ENCODE data around the gene RSPH6A. TPM values are rescaled to one million over a fixed set of nuclear protein-coding genes. Genes with fewer than 3 reads are reported as not detected.
A peak's percentile ranks its signal among the peaks of the same experiment; 100 is the strongest.

Gene RSPH6A
- total RNA-seq, 4 donors from 2014 or later, result 0.54 to 3.3 TPM; not detected in 2

GRCh38 chr19:45790942-45791341, 24.2 kb downstream of the RSPH6A start:
- TF ChIP-seq POLR2A (IDR thresholded peaks at IDR 0.05), result no peak
- TF ChIP-seq, protein P1, sequence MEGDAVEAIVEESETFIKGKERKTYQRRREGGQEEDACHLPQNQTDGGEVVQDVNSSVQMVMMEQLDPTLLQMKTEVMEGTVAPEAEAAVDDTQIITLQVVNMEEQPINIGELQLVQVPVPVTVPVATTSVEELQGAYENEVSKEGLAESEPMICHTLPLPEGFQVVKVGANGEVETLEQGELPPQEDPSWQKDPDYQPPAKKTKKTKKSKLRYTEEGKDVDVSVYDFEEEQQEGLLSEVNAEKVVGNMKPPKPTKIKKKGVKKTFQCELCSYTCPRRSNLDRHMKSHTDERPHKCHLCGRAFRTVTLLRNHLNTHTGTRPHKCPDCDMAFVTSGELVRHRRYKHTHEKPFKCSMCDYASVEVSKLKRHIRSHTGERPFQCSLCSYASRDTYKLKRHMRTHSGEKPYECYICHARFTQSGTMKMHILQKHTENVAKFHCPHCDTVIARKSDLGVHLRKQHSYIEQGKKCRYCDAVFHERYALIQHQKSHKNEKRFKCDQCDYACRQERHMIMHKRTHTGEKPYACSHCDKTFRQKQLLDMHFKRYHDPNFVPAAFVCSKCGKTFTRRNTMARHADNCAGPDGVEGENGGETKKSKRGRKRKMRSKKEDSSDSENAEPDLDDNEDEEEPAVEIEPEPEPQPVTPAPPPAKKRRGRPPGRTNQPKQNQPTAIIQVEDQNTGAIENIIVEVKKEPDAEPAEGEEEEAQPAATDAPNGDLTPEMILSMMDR (IDR thresholded peaks at IDR 0.05), result no peak
- Histone ChIP-seq H3K4me1 (peaks cover 4 to 18% (median 15%) of the 10 kb centered on the region in 4 donors), H3K4me3 (no peak overlapping the region), H3K36me3 (peaks cover 0 to 48% (median 0%) of the 10 kb centered on the region in 3 donors), H3K27ac (no peak overlapping the region), H3K27me3 (no peaks in the 10 kb centered on the region), H3K9me3 (no peaks in the 10 kb centered on the region)
- DNase-seq, result peak; percentile 43 to 61 (median 54)

GRCh38 chr19:45789035-45789786, 25.9 kb downstream of the RSPH6A start:
- Histone ChIP-seq H3K27me3 (no peaks in the 10 kb centered on the region), H3K9me3 (no peaks in the 10 kb centered on the region), H3K27ac (no peak overlapping the region), H3K4me1 (peaks cover 4 to 20% (median 15%) of the 10 kb centered on the region in 4 donors), H3K36me3 (peaks cover 0 to 58% (median 0%) of the 10 kb centered on the region in 3 donors), H3K4me3 (no peak overlapping the region)
- no peak for DNase-seq
- TF ChIP-seq POLR2A (IDR thresholded peaks at IDR 0.05), result no peak
- TF ChIP-seq, protein P1 (IDR thresholded peaks at IDR 0.05), result no peak

- Histone ChIP-seq H3K36me3 (peaks cover 0 to 58% (median 0%) of the 10 kb centered on the region in 3 donors), H3K4me3 (no peak overlapping the region), H3K9me3 (no peaks in the 10 kb centered on the region), H3K27ac (no peak overlapping the region), H3K4me1 (peaks cover 2 to 29% (median 5%) of the 10 kb centered on the region in 4 donors), H3K27me3 (no peaks in the 10 kb centered on the region)
- TF ChIP-seq, protein P1 (IDR thresholded peaks at IDR 0.05), result no peak
- no peak for TF ChIP-seq POLR2A (IDR thresholded peaks at IDR 0.05)
- DNase-seq, result no peak
These were observed 28.6 kb downstream of the RSPH6A start for GRCh38 chr19:45786533-45786894.

- peak in 1 of 3 donors; percentile 46 for DNase-seq
- Histone ChIP-seq H3K9me3 (no peaks in the 10 kb centered on the region), H3K4me1 (peaks cover 0 to 29% (median under 1%) of the 10 kb centered on the region in 4 donors), H3K27ac (no peak overlapping the region), H3K27me3 (no peaks in the 10 kb centered on the region), H3K4me3 (no peak overlapping the region), H3K36me3 (peaks cover 0 to 58% (median 0%) of the 10 kb centered on the region in 3 donors)
- TF ChIP-seq, protein P1 (IDR thresholded peaks at IDR 0.05), result no peak
- TF ChIP-seq POLR2A (IDR thresholded peaks at IDR 0.05), result no peak
These were observed 29.2 kb downstream of the RSPH6A start for GRCh38 chr19:45785781-45786532.

GRCh38 chr19:45785097-45785496, 30.0 kb downstream of the RSPH6A start:
- Histone ChIP-seq H3K4me1 (peaks cover 0 to 29% (median under 1%) of the 10 kb centered on the region in 4 donors), H3K36me3 (peaks cover 0 to 51% (median 0%) of the 10 kb centered on the region in 3 donors)

More at GRCh38 chr19:45785097-45785496, 30.0 kb downstream of the RSPH6A start:
- Histone ChIP-seq H3K27me3 (no peaks in the 10 kb centered on the region), H3K27ac (peak overlapping the region in 1 of 4 donors; percentile 88), H3K4me3 (no peak overlapping the region), H3K9me3 (no peaks in the 10 kb centered on the region)
- peak in 1 of 3 donors; percentile 35 for DNase-seq
- TF ChIP-seq, protein P1 (IDR thresholded peaks at IDR 0.05), result no peak
- no peak for TF ChIP-seq POLR2A (IDR thresholded peaks at IDR 0.05)
